CD4-positive, alpha-beta T cell (primary cell): ENCODE measurements around the gene RALGPS2. TPM values are rescaled to one million over a fixed set of nuclear protein-coding genes. Genes with fewer than 3 reads are reported as not detected.

Experiments used
- ATAC-seq: fragments of 200-7000 bp; cut with Tn5 transposase; one replicate; pipeline ENCODE4 v1.10.0; 2022; ENCODE audit warnings: mild to moderate bottlenecking; ENCODE audit not compliant: poor library complexity
- CTCF ChIA-PET: fragments of 350-600 bp; sonication (Branson Sonifier 250); formaldehyde crosslinking; loops from one replicate; lab custom pipeline; 2021; ENCODE audit warnings: antibody characterized with exemption, inconsistent platforms; lab: Charles Lee
- POLR2A ChIA-PET: fragments of 350-600 bp; sonication (Branson Sonifier 250); formaldehyde crosslinking; loops from one replicate; lab custom pipeline; 2021; ENCODE audit warnings: antibody characterized with exemption, inconsistent platforms; lab: Charles Lee
- DNase-seq, 14 experiments: peaks; one replicate each; pipeline ENCODE4 v3.0.0-alpha.2; 2013 to 2020; ENCODE audit warnings: mixed read lengths in 2 of 14
- H3K27ac ChIP-seq, 2 donors: one replicate each; pipeline versions ENCODE4 v1.5.1 to v1.7.0; 2013; ENCODE audit warnings: low read length in 2 of 2, low read depth in 1 of 2, mild to moderate bottlenecking in 1 of 2
- H3K27me3 ChIP-seq, 2 experiments: 1 replicate in 1 of 2; 2 replicates in 1 of 2; pipeline versions ENCODE4 v1.6.1 to v1.7.0; 2013; ENCODE audit warnings: low read length in 2 of 2, control low read depth in 1 of 2, mild to moderate bottlenecking in 1 of 2, moderate library complexity in 1 of 2; ENCODE audit not compliant: insufficient read depth in 2 of 2, control insufficient read depth in 1 of 2
- H3K36me3 ChIP-seq: one replicate; pipeline ENCODE4 v1.6.1; 2013; ENCODE audit warnings: low read length, control low read depth; ENCODE audit not compliant: insufficient read depth
- H3K4me1 ChIP-seq: one replicate; pipeline ENCODE4 v1.6.1; 2013; ENCODE audit warnings: low read length, control low read depth; ENCODE audit not compliant: insufficient read depth
- H3K4me3 ChIP-seq: one replicate; pipeline ENCODE4 v1.5.1; 2013; ENCODE audit warnings: mild to moderate bottlenecking, low read length, moderate library complexity
- H3K9me3 ChIP-seq, 2 experiments: 1 replicate in 1 of 2; 2 replicates in 1 of 2; pipeline versions ENCODE4 v1.6.1 to v1.7.0; 2013; ENCODE audit warnings: low read length in 2 of 2, mild to moderate bottlenecking in 2 of 2, control low read depth in 1 of 2, moderate library complexity in 1 of 2; ENCODE audit not compliant: control insufficient read depth in 1 of 2, insufficient read depth in 1 of 2
- H3K27ac Mint-ChIP-seq: one replicate; pipeline ENCODE4 v1.8.0; 2020; ENCODE audit warnings: mixed read lengths
- H3K27me3 Mint-ChIP-seq: one replicate; pipeline ENCODE4 v1.8.0; 2021; ENCODE audit warnings: mixed read lengths
- H3K36me3 Mint-ChIP-seq: one replicate; pipeline ENCODE4 v1.8.0; 2021; ENCODE audit warnings: low read depth, mixed read lengths
- H3K4me1 Mint-ChIP-seq: one replicate; pipeline ENCODE4 v1.8.0; 2021; ENCODE audit warnings: low read depth, mixed read lengths
- H3K4me3 Mint-ChIP-seq: one replicate; pipeline ENCODE4 v1.8.0; 2020; ENCODE audit warnings: mild to moderate bottlenecking, mixed read lengths
- H3K9me3 Mint-ChIP-seq: one replicate; pipeline ENCODE4 v1.8.0; 2020; ENCODE audit warnings: mixed read lengths
- intact Hi-C, 2 experiments: fragments of 100-400 bp; cut with DNase I in 1 of 2; cut with micrococcal nuclease in 1 of 2; formaldehyde crosslinking; loops; one replicate each; pipeline versions ENCODE4 v1.15.1 to v1.9.0; 2023 to 2025; cut with DNase I, micrococcal nuclease
- total RNA-seq, 174 experiments: library from RNA in 2 of 174; stranded (reverse) in 2 of 174; gene quantifications; one replicate each; pipeline ENCODE4 v1.2.3 and lab custom pipeline; 2021 to 2026
- TF ChIP-seq, protein P1 (sequence below): fragments of 200-600 bp; IDR thresholded peaks from one replicate; pipeline ENCODE4 v1.8.0; 2022; ENCODE audit warnings: antibody characterized with exemption, mild to moderate bottlenecking

RALGPS2 gene
- total RNA-seq, 2 experiments from 2014 or later = 8.6 to 10.8 TPM

DNA sequence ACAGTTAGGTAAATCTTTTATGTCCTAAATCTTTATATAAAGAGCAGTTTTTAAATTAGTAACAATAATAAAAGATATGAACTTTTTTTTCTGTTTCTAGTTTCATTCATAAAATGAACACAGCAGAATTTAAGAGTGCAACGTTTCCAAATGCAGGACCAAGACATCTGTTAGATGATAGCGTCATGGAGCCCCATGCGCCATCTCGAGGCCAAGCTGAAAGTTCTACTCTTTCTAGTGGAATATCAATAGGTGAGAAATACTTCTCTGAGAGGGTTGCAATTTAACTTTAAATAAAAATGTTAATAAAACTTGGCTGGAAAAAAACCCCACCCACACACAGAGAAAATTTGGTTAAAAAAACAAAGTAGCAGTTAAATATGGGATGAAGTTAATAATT lies 160.8 kb downstream of the RALGPS2 start:
- no peaks in the 10 kb centered on the region for H3K36me3 ChIP-seq
- no peaks in the 10 kb centered on the region for H3K4me1 ChIP-seq
- no peak overlapping the region for H3K4me3 Mint-ChIP-seq
- no peaks in the 10 kb centered on the region for H3K9me3 ChIP-seq
- H3K9me3 Mint-ChIP-seq = no peaks in the 10 kb centered on the region
- H3K36me3 Mint-ChIP-seq = peaks cover 46% of the 10 kb centered on the region
- H3K27me3 ChIP-seq = no peaks in the 10 kb centered on the region
- CTCF ChIA-PET = no interaction called here
- H3K27ac ChIP-seq = no peak overlapping the region
- TF ChIP-seq, protein P1, sequence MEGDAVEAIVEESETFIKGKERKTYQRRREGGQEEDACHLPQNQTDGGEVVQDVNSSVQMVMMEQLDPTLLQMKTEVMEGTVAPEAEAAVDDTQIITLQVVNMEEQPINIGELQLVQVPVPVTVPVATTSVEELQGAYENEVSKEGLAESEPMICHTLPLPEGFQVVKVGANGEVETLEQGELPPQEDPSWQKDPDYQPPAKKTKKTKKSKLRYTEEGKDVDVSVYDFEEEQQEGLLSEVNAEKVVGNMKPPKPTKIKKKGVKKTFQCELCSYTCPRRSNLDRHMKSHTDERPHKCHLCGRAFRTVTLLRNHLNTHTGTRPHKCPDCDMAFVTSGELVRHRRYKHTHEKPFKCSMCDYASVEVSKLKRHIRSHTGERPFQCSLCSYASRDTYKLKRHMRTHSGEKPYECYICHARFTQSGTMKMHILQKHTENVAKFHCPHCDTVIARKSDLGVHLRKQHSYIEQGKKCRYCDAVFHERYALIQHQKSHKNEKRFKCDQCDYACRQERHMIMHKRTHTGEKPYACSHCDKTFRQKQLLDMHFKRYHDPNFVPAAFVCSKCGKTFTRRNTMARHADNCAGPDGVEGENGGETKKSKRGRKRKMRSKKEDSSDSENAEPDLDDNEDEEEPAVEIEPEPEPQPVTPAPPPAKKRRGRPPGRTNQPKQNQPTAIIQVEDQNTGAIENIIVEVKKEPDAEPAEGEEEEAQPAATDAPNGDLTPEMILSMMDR = no peak
- no peak for ATAC-seq
- no peak overlapping the region for H3K4me3 ChIP-seq
- no peak for DNase-seq
- no peaks in the 10 kb centered on the region for H3K27me3 Mint-ChIP-seq
- no peaks in the 10 kb centered on the region for H3K4me1 Mint-ChIP-seq
- intact Hi-C loops = no loop called here
- POLR2A ChIA-PET = no interaction called here
- H3K27ac Mint-ChIP-seq = no peak overlapping the region

DNA sequence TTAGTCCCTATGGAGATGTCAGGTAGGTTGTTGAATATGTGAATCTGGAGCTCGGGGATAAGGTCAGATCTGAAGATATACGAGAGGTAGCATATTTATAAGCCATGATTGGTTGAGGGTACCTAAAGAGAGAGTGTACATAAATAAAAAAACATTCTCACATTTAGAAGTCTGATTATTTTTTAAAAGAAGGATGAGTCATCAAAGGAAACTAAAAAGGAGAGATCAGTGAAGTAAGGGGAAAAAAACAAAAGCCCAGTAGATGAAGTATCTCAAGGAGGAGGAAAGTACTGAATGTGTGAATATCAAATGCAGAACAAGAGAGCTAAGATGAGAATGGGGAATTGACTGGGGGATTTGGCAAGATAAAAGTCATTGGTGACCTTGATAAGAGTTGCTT lies 161.5 kb downstream of the RALGPS2 start:
- no peak overlapping the region for H3K27ac Mint-ChIP-seq
- no peak overlapping the region for H3K27ac ChIP-seq

DNA sequence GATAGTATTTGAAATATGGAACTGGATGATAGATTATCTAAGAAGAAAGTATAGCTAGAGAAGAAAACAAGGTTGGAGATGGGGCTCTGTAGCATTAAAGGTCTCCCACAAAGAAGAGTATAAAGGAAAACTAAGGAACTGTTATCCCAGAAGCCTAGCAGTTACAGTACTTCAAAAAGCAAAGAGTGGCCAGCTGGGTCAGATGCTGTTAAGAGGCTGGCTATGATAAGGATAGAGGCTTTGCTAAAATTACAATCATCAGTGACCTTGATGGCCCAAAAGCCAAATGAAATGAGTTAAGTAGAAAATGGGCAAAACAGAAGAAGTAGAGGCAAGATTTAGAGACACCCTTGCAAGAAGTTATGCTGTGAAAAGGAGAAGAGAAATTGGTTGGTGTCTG lies 170.9 kb downstream of the RALGPS2 start:
- DNase-seq = no peak
- no peak for ATAC-seq
- Histone ChIP-seq H3K27ac (no peak overlapping the region), H3K4me3 (no peak overlapping the region), H3K9me3 (no peaks in the 10 kb centered on the region), H3K36me3 (no peaks in the 10 kb centered on the region), H3K27me3 (no peaks in the 10 kb centered on the region), H3K4me1 (no peaks in the 10 kb centered on the region)
- Mint-ChIP-seq H3K9me3 (peaks cover 6% of the 10 kb centered on the region), H3K4me1 (no peaks in the 10 kb centered on the region), H3K27ac (no peak overlapping the region), H3K27me3 (no peaks in the 10 kb centered on the region), H3K36me3 (peaks cover 56% of the 10 kb centered on the region), H3K4me3 (no peak overlapping the region)
- POLR2A ChIA-PET = no interaction called here
- intact Hi-C loops = no loop called here
- TF ChIP-seq, protein P1 = no peak
- CTCF ChIA-PET = no interaction called here

More for the DNA sequence above, 161.5 kb downstream of the RALGPS2 start:
- peaks cover 51% of the 10 kb centered on the region for H3K36me3 Mint-ChIP-seq
- Histone ChIP-seq H3K36me3 (no peaks in the 10 kb centered on the region), H3K9me3 (no peaks in the 10 kb centered on the region), H3K27me3 (no peaks in the 10 kb centered on the region), H3K4me1 (no peaks in the 10 kb centered on the region), H3K4me3 (no peak overlapping the region)
- TF ChIP-seq, protein P1 = no peak
- H3K4me1 Mint-ChIP-seq = no peaks in the 10 kb centered on the region
- H3K4me3 Mint-ChIP-seq = no peak overlapping the region
- no peaks in the 10 kb centered on the region for H3K27me3 Mint-ChIP-seq
- ChIA-PET CTCF (no interaction called here), POLR2A (no interaction called here)
- H3K9me3 Mint-ChIP-seq = no peaks in the 10 kb centered on the region
- DNase-seq (no peak), ATAC-seq (no peak)
- intact Hi-C loops = no loop called here
